ENCODE data around the gene DDX1. TPM values are rescaled to one million over a fixed set of nuclear protein-coding genes. Genes with fewer than 3 reads are reported as not detected.

The DDX1 gene
- total RNA-seq, 1 donor from 2014 or later, result 48.1 TPM

DNA sequence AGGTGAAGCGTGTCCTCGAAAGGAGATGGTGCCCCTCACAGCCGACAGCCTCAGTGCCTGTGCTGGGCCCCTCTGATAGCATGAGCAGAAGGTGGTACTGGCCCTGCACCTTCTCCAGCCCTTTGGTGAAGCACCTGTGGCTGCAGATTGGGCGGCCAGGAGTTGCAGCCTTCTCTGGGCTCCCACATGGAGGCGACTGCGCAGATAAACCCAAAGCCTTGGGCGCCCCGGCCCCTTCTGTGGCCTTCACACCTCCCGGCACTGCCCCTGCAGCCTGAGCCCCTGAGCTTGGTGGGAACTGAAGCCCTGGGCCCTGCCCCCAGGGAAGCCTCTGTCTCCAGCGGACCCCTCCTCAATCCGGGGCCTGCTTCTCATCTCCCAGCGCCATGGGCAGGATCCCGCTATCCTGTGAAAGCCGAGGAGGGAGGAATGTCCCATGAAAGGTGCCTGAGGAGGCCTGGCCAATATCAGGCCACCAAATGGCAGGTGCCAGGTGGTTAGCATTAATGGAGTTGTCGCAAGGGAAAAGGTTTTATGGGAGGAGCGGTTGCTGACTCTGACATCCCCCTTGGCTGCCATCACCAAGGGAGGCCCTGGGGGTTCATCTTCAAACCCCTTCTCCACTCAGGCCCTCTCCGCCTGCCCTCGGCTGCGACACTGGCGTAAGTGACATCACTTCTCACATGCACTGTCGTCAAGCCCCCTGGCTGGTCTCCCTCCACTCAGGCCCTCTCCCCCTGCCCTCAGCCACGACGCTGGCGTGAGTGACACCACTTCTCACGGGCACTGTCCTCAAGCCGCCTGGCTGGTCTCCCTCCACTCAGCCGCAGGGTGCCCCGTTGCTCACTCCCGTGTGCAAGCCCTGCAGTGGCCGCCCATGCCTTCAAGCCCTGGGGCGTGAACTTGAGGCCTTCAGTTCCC, 62.4 kb downstream of the DDX1 start:
- H3K9me3 ChIP-seq, result no peaks in the 10 kb centered on the region
- H3K4me3 ChIP-seq, result no peak overlapping the region
- no peaks in the 10 kb centered on the region for H3K4me1 ChIP-seq
- no peaks in the 10 kb centered on the region for H3K27me3 ChIP-seq
- no peak overlapping the region for H3K27ac ChIP-seq
- no peaks in the 10 kb centered on the region for H3K36me3 ChIP-seq
- DNase-seq (ENCODE audit: extremely low spot score in 2 of 2), result no peak
- intact Hi-C loops (cut with DNase I), result no loop called here
- TF ChIP-seq, protein P1, sequence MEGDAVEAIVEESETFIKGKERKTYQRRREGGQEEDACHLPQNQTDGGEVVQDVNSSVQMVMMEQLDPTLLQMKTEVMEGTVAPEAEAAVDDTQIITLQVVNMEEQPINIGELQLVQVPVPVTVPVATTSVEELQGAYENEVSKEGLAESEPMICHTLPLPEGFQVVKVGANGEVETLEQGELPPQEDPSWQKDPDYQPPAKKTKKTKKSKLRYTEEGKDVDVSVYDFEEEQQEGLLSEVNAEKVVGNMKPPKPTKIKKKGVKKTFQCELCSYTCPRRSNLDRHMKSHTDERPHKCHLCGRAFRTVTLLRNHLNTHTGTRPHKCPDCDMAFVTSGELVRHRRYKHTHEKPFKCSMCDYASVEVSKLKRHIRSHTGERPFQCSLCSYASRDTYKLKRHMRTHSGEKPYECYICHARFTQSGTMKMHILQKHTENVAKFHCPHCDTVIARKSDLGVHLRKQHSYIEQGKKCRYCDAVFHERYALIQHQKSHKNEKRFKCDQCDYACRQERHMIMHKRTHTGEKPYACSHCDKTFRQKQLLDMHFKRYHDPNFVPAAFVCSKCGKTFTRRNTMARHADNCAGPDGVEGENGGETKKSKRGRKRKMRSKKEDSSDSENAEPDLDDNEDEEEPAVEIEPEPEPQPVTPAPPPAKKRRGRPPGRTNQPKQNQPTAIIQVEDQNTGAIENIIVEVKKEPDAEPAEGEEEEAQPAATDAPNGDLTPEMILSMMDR (IDR thresholded peaks at IDR 0.05), result no peak
- no peak for TF ChIP-seq POLR2A (IDR thresholded peaks at IDR 0.05)
- no peak for TF ChIP-seq POLR2AphosphoS5 (IDR thresholded peaks at IDR 0.05; ENCODE audit: insufficient read depth in 1 of 2, low read depth in 1 of 2)

DNA sequence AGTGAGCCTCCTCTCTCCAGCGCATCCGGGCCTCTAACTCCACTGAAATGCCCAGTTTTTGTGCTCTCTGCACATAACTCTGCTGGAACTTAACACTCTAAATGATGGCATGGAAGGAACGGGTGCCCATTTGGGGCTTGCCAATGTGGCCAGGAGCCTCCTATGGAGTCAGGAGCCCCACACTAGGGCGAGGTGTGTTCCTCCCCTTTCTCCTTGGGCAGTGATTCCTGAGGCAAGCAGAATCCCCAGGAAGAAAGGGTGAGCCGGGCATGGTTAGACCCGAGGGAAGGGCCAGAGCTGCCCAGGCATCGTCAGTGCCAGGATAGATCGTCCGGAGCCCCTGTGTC, 63.0 kb downstream of the DDX1 start:
- H3K36me3 ChIP-seq, result no peaks in the 10 kb centered on the region
- TF ChIP-seq, protein P1 (IDR thresholded peaks at IDR 0.05), result no peak
- TF ChIP-seq POLR2AphosphoS5 (IDR thresholded peaks at IDR 0.05; ENCODE audit: insufficient read depth in 1 of 2, low read depth in 1 of 2) (no peak), POLR2A (IDR thresholded peaks at IDR 0.05) (no peak)
- H3K9me3 ChIP-seq, result no peaks in the 10 kb centered on the region
- intact Hi-C loops (cut with DNase I), result no loop called here
- DNase-seq (ENCODE audit: extremely low spot score in 2 of 2), result no peak
- H3K4me3 ChIP-seq, result no peak overlapping the region
- H3K4me1 ChIP-seq, result no peaks in the 10 kb centered on the region
- H3K27me3 ChIP-seq, result no peaks in the 10 kb centered on the region
- no peak overlapping the region for H3K27ac ChIP-seq

GRCh38 chr2:15655123-15655887, 63.6 kb downstream of the DDX1 start:
- intact Hi-C loops (cut with DNase I), result no loop called here
- H3K36me3 ChIP-seq, result no peaks in the 10 kb centered on the region
- H3K27me3 ChIP-seq, result no peaks in the 10 kb centered on the region
- H3K27ac ChIP-seq, result no peak overlapping the region
- no peaks in the 10 kb centered on the region for H3K9me3 ChIP-seq
- no peak overlapping the region for H3K4me3 ChIP-seq
- no peaks in the 10 kb centered on the region for H3K4me1 ChIP-seq
- peak in 1 of 2 donors; percentile 7 for DNase-seq (ENCODE audit: extremely low spot score in 2 of 2)
- TF ChIP-seq POLR2AphosphoS5 (IDR thresholded peaks at IDR 0.05; ENCODE audit: insufficient read depth in 1 of 2, low read depth in 1 of 2) (no peak), POLR2A (IDR thresholded peaks at IDR 0.05) (no peak)
- TF ChIP-seq, protein P1 (IDR thresholded peaks at IDR 0.05), result no peak

- DNase-seq (ENCODE audit: extremely low spot score in 2 of 2), result no peak
- H3K4me3 ChIP-seq, result no peak overlapping the region
- H3K27ac ChIP-seq, result no peak overlapping the region
- H3K4me1 ChIP-seq, result no peaks in the 10 kb centered on the region
- H3K9me3 ChIP-seq, result no peaks in the 10 kb centered on the region
- no peaks in the 10 kb centered on the region for H3K27me3 ChIP-seq
- no peak for TF ChIP-seq POLR2AphosphoS5 (IDR thresholded peaks at IDR 0.05; ENCODE audit: insufficient read depth in 1 of 2, low read depth in 1 of 2)
- TF ChIP-seq POLR2A (IDR thresholded peaks at IDR 0.05), result no peak
- TF ChIP-seq, protein P1 (IDR thresholded peaks at IDR 0.05), result no peak
- no peaks in the 10 kb centered on the region for H3K36me3 ChIP-seq
- intact Hi-C loops (cut with DNase I), result no loop called here
Observed at GRCh38 chr2:15656090-15656489, 64.4 kb downstream of the DDX1 start.
